ENCODE results near the gene ZDHHC14. TPM values are rescaled to one million over a fixed set of nuclear protein-coding genes. Genes with fewer than 3 reads are reported as not detected.

The ZDHHC14 gene
- total RNA-seq, 2 experiments from 2014 or later = 1.3 to 1.6 TPM

- no peaks in the 10 kb centered on the region for H3K9me3 ChIP-seq (ENCODE audit: control insufficient read depth in 1 of 2, insufficient read depth in 1 of 2, low read length in 2 of 2)
- Mint-ChIP-seq H3K27ac (no peak overlapping the region), H3K27me3 (peaks cover 7% of the 10 kb centered on the region), H3K4me3 (no peak overlapping the region), H3K9me3 (peaks cover 3% of the 10 kb centered on the region), H3K4me1 (ENCODE audit: low read depth) (no peaks in the 10 kb centered on the region), H3K36me3 (ENCODE audit: low read depth) (no peaks in the 10 kb centered on the region)
- no peaks in the 10 kb centered on the region for H3K36me3 ChIP-seq (ENCODE audit: insufficient read depth, low read length)
- H3K27ac ChIP-seq (ENCODE audit: low read depth in 1 of 2, low read length in 2 of 2) = no peak overlapping the region
- ATAC-seq (ENCODE audit: poor library complexity) (no peak), DNase-seq (no peak)
- no peaks in the 10 kb centered on the region for H3K27me3 ChIP-seq (ENCODE audit: control insufficient read depth in 1 of 2, insufficient read depth in 2 of 2, low read length in 2 of 2)
- CTCF ChIA-PET = interaction anchor here (0.7 kb wide), 1 partner anchor 1408 kb away, joined by 5 read pairs; no protein-coding TSS in a partner anchor
- H3K4me3 ChIP-seq (ENCODE audit: low read length) = no peak overlapping the region
- intact Hi-C loops (cut with DNase I, micrococcal nuclease) = no loop called here
- TF ChIP-seq, protein P1, sequence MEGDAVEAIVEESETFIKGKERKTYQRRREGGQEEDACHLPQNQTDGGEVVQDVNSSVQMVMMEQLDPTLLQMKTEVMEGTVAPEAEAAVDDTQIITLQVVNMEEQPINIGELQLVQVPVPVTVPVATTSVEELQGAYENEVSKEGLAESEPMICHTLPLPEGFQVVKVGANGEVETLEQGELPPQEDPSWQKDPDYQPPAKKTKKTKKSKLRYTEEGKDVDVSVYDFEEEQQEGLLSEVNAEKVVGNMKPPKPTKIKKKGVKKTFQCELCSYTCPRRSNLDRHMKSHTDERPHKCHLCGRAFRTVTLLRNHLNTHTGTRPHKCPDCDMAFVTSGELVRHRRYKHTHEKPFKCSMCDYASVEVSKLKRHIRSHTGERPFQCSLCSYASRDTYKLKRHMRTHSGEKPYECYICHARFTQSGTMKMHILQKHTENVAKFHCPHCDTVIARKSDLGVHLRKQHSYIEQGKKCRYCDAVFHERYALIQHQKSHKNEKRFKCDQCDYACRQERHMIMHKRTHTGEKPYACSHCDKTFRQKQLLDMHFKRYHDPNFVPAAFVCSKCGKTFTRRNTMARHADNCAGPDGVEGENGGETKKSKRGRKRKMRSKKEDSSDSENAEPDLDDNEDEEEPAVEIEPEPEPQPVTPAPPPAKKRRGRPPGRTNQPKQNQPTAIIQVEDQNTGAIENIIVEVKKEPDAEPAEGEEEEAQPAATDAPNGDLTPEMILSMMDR (IDR thresholded peaks at IDR 0.05) = no peak
- POLR2A ChIA-PET = no interaction called here
- no peaks in the 10 kb centered on the region for H3K4me1 ChIP-seq (ENCODE audit: insufficient read depth, low read length)
Observed at GRCh38 chr6:157479464-157480303, 98.7 kb downstream of the ZDHHC14 start.

DNA sequence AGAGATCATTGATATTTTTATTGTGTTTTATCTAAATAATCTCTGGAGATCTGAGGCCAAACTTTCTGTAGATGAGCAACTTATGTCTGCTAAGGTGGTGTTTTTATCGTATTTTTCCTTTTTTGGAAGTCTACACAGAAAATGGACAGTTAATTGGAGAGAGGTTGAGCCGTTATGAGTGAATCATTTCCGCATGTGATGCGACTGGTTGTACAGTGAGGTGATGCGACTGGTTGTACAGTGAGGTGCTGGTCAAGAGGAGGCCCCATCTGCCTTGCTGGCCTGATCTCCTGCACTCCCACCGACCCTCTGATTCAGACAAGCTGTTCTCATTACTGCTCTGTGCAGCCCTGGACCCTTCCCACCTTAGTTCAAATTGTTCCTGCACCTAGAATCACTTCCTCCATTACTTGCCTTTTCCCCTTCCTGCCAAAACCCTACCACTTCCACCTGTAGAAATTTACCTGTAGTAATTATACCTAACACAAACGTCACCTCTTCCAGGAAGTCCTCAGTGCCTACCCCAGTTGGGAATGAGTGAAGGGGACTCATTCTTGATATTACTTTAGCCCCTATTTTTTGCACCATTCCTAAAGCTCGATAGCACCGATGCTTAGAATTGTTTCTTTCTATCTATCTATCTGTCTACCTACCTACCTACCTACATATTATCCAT lies 100.3 kb downstream of the ZDHHC14 start:
- no peaks in the 10 kb centered on the region for H3K9me3 ChIP-seq (ENCODE audit: control insufficient read depth in 1 of 2, insufficient read depth in 1 of 2, low read length in 2 of 2)
- ChIA-PET POLR2A (interaction anchor here (0.8 kb wide), 1 partner anchor 25 kb away, joined by 3 read pairs; no protein-coding TSS in a partner anchor), CTCF (no interaction called here)
- intact Hi-C loops (cut with DNase I, micrococcal nuclease) = no loop called here
- H3K9me3 Mint-ChIP-seq = peaks cover under 1% of the 10 kb centered on the region
- H3K36me3 Mint-ChIP-seq (ENCODE audit: low read depth) = no peaks in the 10 kb centered on the region
- H3K4me1 ChIP-seq (ENCODE audit: insufficient read depth, low read length) = peaks cover 6% of the 10 kb centered on the region
- no peak overlapping the region for H3K27ac ChIP-seq (ENCODE audit: low read depth in 1 of 2, low read length in 2 of 2)
- H3K4me1 Mint-ChIP-seq (ENCODE audit: low read depth) = peaks cover 5% of the 10 kb centered on the region
- peaks cover 1% of the 10 kb centered on the region for H3K27me3 Mint-ChIP-seq
- ATAC-seq (ENCODE audit: poor library complexity) (no peak), DNase-seq (no peak)
- no peaks in the 10 kb centered on the region for H3K36me3 ChIP-seq (ENCODE audit: insufficient read depth, low read length)
- H3K4me3 Mint-ChIP-seq = no peak overlapping the region
- H3K27me3 ChIP-seq (ENCODE audit: control insufficient read depth in 1 of 2, insufficient read depth in 2 of 2, low read length in 2 of 2) = no peaks in the 10 kb centered on the region
- H3K4me3 ChIP-seq (ENCODE audit: low read length) = no peak overlapping the region
- no peak overlapping the region for H3K27ac Mint-ChIP-seq
- TF ChIP-seq, protein P1 (IDR thresholded peaks at IDR 0.05) = no peak

- Mint-ChIP-seq H3K27ac (no peak overlapping the region), H3K36me3 (ENCODE audit: low read depth) (no peaks in the 10 kb centered on the region), H3K9me3 (no peaks in the 10 kb centered on the region), H3K4me1 (ENCODE audit: low read depth) (peaks cover 10% of the 10 kb centered on the region), H3K4me3 (no peak overlapping the region), H3K27me3 (no peaks in the 10 kb centered on the region)
- intact Hi-C loops (cut with DNase I, micrococcal nuclease) = no loop called here
- no peak overlapping the region for H3K27ac ChIP-seq (ENCODE audit: low read depth in 1 of 2, low read length in 2 of 2)
- H3K4me1 ChIP-seq (ENCODE audit: insufficient read depth, low read length) = peaks cover 12% of the 10 kb centered on the region
- POLR2A ChIA-PET = interaction anchor here (0.6 to 0.8 kb wide), 2 partner anchors 17 to 26 kb away, joined by 3 read pairs; no protein-coding TSS in a partner anchor
- no peaks in the 10 kb centered on the region for H3K36me3 ChIP-seq (ENCODE audit: insufficient read depth, low read length)
- ATAC-seq (ENCODE audit: poor library complexity) (no peak), DNase-seq (no peak)
- no peaks in the 10 kb centered on the region for H3K9me3 ChIP-seq (ENCODE audit: control insufficient read depth in 1 of 2, insufficient read depth in 1 of 2, low read length in 2 of 2)
- TF ChIP-seq, protein P1 (IDR thresholded peaks at IDR 0.05) = no peak
- CTCF ChIA-PET = no interaction called here
- H3K27me3 ChIP-seq (ENCODE audit: control insufficient read depth in 1 of 2, insufficient read depth in 2 of 2, low read length in 2 of 2) = no peaks in the 10 kb centered on the region
- H3K4me3 ChIP-seq (ENCODE audit: low read length) = no peak overlapping the region
Observed at GRCh38 chr6:157481865-157482249, 100.9 kb downstream of the ZDHHC14 start.
